TTC549 (cell line): ENCODE data around the gene SUMO2.
"Not testable (repeated sequence)": the region's sequence is repeated elsewhere in the genome, so short reads cannot be mapped to it uniquely, and the experiment has no call there.

Experiments
- FAIRE-seq: peaks from 2 replicates; lab custom pipeline; 2012; peaks lifted over from hg19 to GRCh38; lab: Jason Lieb, UNC

The SUMO2 gene

GRCh38 chr17:75182569-75183436, at the start of gene SUMO2:
Gene SUMO2 (minus strand): TSS chr17:75182959. CDS start chr17:75182834, 125 bp downstream.
- no peak for FAIRE-seq

- no peak for FAIRE-seq
These were observed 49.1 kb upstream of the SUMO2 start for GRCh38 chr17:75231741-75232464.

GRCh38 chr17:75231071-75231470, 48.3 kb upstream of the SUMO2 start:
- FAIRE-seq: no peak

GRCh38 chr17:75228847-75229246, 46.1 kb upstream of the SUMO2 start:
- FAIRE-seq: no peak

GRCh38 chr17:75228305-75228704, 45.5 kb upstream of the SUMO2 start:
- no peak for FAIRE-seq

- FAIRE-seq: no peak
These were observed 45.0 kb upstream of the SUMO2 start for GRCh38 chr17:75227729-75228128.

GRCh38 chr17:75225016-75225415, 42.3 kb upstream of the SUMO2 start:
- no peak for FAIRE-seq

GRCh38 chr17:75219815-75220214, 37.1 kb upstream of the SUMO2 start:
- FAIRE-seq: no peak

- FAIRE-seq: no peak
These were observed 35.4 kb upstream of the SUMO2 start for GRCh38 chr17:75218131-75218530.

GRCh38 chr17:75209061-75209460, 26.3 kb upstream of the SUMO2 start:
- no peak for FAIRE-seq

- no peak for FAIRE-seq
These were observed 25.4 kb upstream of the SUMO2 start for GRCh38 chr17:75208161-75208560.

- no peak for FAIRE-seq
These were observed 25.0 kb upstream of the SUMO2 start for GRCh38 chr17:75207760-75208159.

GRCh38 chr17:75207050-75207407, 24.3 kb upstream of the SUMO2 start:
- FAIRE-seq: not testable (repeated sequence)

- no peak for FAIRE-seq
These were observed 23.0 kb upstream of the SUMO2 start for GRCh38 chr17:75205793-75206163.

- no peak for FAIRE-seq
These were observed 22.5 kb upstream of the SUMO2 start, which contains the start of gene NUP85 for GRCh38 chr17:75205037-75205792. Gene NUP85 (plus strand): TSS chr17:75205679. CDS start chr17:75205762, 83 bp downstream.

GRCh38 chr17:75199886-75200618, 17.3 kb upstream of the SUMO2 start:
- no peak for FAIRE-seq

GRCh38 chr17:75194879-75195278, 12.1 kb upstream of the SUMO2 start:
- FAIRE-seq: no peak

GRCh38 chr17:75191584-75191983, 8.8 kb upstream of the SUMO2 start:
- FAIRE-seq: no peak

GRCh38 chr17:75188614-75189013, 5.9 kb upstream of the SUMO2 start:
- FAIRE-seq: no peak

- FAIRE-seq: no peak
These were observed 1.5 kb upstream of the SUMO2 start for GRCh38 chr17:75183999-75184884.

GRCh38 chr17:75182319-75182568, 515 bp downstream of the SUMO2 start:
- no peak for FAIRE-seq
